ENCODE measurements around the gene OR6Y1. TPM values are rescaled to one million over a fixed set of nuclear protein-coding genes. Genes with fewer than 3 reads are reported as not detected.
A peak's percentile ranks its signal among the peaks of the same experiment; 100 is the strongest.

Gene OR6Y1
- total RNA-seq, 3 donors from 2014 or later (not counting 1 experiment from before 2014, with no cell fraction given): not detected

GRCh38 chr1:158547533-158547932 is 6.7 kb downstream of the OR6Y1 start:
- 98% methylated on average over 2 of the region's 2 CpGs for WGBS (ENCODE audit: insufficient coverage)
- Histone ChIP-seq H3K9me3 (ENCODE audit: control insufficient read depth, insufficient read depth, low read length) (no peaks in the 10 kb centered on the region), H3K4me1 (ENCODE audit: control insufficient read depth, insufficient read depth, low read length) (no peaks in the 10 kb centered on the region), H3K27me3 (ENCODE audit: control insufficient read depth, insufficient read depth, low read length) (no peaks in the 10 kb centered on the region), H3K36me3 (ENCODE audit: control insufficient read depth, insufficient read depth, low read length) (no peaks in the 10 kb centered on the region), H3K27ac (ENCODE audit: low read length) (no peak overlapping the region), H3K4me3 (ENCODE audit: low read length) (no peak overlapping the region)
- TF ChIP-seq CTCF (IDR thresholded peaks at IDR 0.05): no peak
- no peak for DNase-seq
- no peak for ATAC-seq
- Mint-ChIP-seq H3K27ac (no peak overlapping the region), H3K4me1 (no peaks in the 10 kb centered on the region), H3K27me3 (ENCODE audit: low read depth in 2 of 2) (peaks cover 27 to 36% of the 10 kb centered on the region in 2 donors), H3K9me3 (no peaks in the 10 kb centered on the region), H3K36me3 (no peaks in the 10 kb centered on the region), H3K4me3 (no peak overlapping the region)
- intact Hi-C loops (cut with micrococcal nuclease): no loop called here

GRCh38 chr1:158537609-158538008 is 16.6 kb downstream of the OR6Y1 start:
- Mint-ChIP-seq H3K4me1 (no peaks in the 10 kb centered on the region), H3K27ac (no peak overlapping the region), H3K9me3 (no peaks in the 10 kb centered on the region), H3K4me3 (no peak overlapping the region), H3K36me3 (no peaks in the 10 kb centered on the region), H3K27me3 (ENCODE audit: low read depth in 2 of 2) (peaks cover 24 to 51% of the 10 kb centered on the region in 2 donors)
- WGBS (ENCODE audit: insufficient coverage): no CpG with 5 or more reads among the region's 2 CpGs
- Histone ChIP-seq H3K36me3 (ENCODE audit: control insufficient read depth, insufficient read depth, low read length) (no peaks in the 10 kb centered on the region), H3K27ac (ENCODE audit: low read length) (no peak overlapping the region), H3K27me3 (ENCODE audit: control insufficient read depth, insufficient read depth, low read length) (no peaks in the 10 kb centered on the region), H3K4me3 (ENCODE audit: low read length) (no peak overlapping the region), H3K4me1 (ENCODE audit: control insufficient read depth, insufficient read depth, low read length) (no peaks in the 10 kb centered on the region), H3K9me3 (ENCODE audit: control insufficient read depth, insufficient read depth, low read length) (no peaks in the 10 kb centered on the region)
- intact Hi-C loops (cut with micrococcal nuclease): no loop called here
- TF ChIP-seq CTCF (IDR thresholded peaks at IDR 0.05): no peak
- DNase-seq (no peak), ATAC-seq (no peak)

- no peaks in the 10 kb centered on the region for H3K9me3 Mint-ChIP-seq
- intact Hi-C loops (cut with micrococcal nuclease): no loop called here
- ATAC-seq: no peak
- Histone ChIP-seq H3K9me3 (ENCODE audit: control insufficient read depth, insufficient read depth, low read length) (no peaks in the 10 kb centered on the region), H3K36me3 (ENCODE audit: control insufficient read depth, insufficient read depth, low read length) (no peaks in the 10 kb centered on the region), H3K27me3 (ENCODE audit: control insufficient read depth, insufficient read depth, low read length) (no peaks in the 10 kb centered on the region), H3K27ac (ENCODE audit: low read length) (no peak overlapping the region), H3K4me3 (ENCODE audit: low read length) (no peak overlapping the region), H3K4me1 (ENCODE audit: control insufficient read depth, insufficient read depth, low read length) (no peaks in the 10 kb centered on the region)
- H3K4me1 Mint-ChIP-seq: no peaks in the 10 kb centered on the region
- WGBS (ENCODE audit: insufficient coverage): 93% methylated on average over 3 of the region's 5 CpGs
- H3K36me3 Mint-ChIP-seq: no peaks in the 10 kb centered on the region
- DNase-seq: no peak
- H3K4me3 Mint-ChIP-seq: no peak overlapping the region
- no peak overlapping the region for H3K27ac Mint-ChIP-seq
- peaks cover 21 to 56% of the 10 kb centered on the region in 2 donors for H3K27me3 Mint-ChIP-seq (ENCODE audit: low read depth in 2 of 2)
- TF ChIP-seq CTCF (IDR thresholded peaks at IDR 0.05): no peak
Measured at GRCh38 chr1:158534496-158534895, 19.7 kb downstream of the OR6Y1 start.

- Mint-ChIP-seq H3K27ac (no peak overlapping the region), H3K9me3 (peaks cover 0 to 2% of the 10 kb centered on the region in 2 donors), H3K4me3 (no peak overlapping the region), H3K27me3 (ENCODE audit: low read depth in 2 of 2) (peaks cover 44 to 77% of the 10 kb centered on the region in 2 donors), H3K36me3 (peaks cover 9% of the 10 kb centered on the region), H3K4me1 (no peaks in the 10 kb centered on the region)
- peak; percentile 28 for TF ChIP-seq CTCF (IDR thresholded peaks at IDR 0.05)
- WGBS (ENCODE audit: insufficient coverage): 48% methylated on average over 2 of the region's 2 CpGs
- intact Hi-C loops (cut with micrococcal nuclease): no loop called here
- peaks cover 13% of the 10 kb centered on the region for H3K27me3 ChIP-seq (ENCODE audit: control insufficient read depth, insufficient read depth, low read length)
- peak in 2 of 3 donors; percentile 41 to 58 for ATAC-seq
- DNase-seq: peak in 1 of 2 donors; percentile 67
- H3K27ac ChIP-seq (ENCODE audit: low read length): no peak overlapping the region
- no peaks in the 10 kb centered on the region for H3K9me3 ChIP-seq (ENCODE audit: control insufficient read depth, insufficient read depth, low read length)
- no peak overlapping the region for H3K4me3 ChIP-seq (ENCODE audit: low read length)
- no peaks in the 10 kb centered on the region for H3K36me3 ChIP-seq (ENCODE audit: control insufficient read depth, insufficient read depth, low read length)
- H3K4me1 ChIP-seq (ENCODE audit: control insufficient read depth, insufficient read depth, low read length): no peaks in the 10 kb centered on the region
Measured at GRCh38 chr1:158527190-158527815, 26.9 kb downstream of the OR6Y1 start.

Measured in natural killer cell (primary cell).